PC-3 (cell line): ENCODE results near the gene HRH1. TPM values are rescaled to one million over a fixed set of nuclear protein-coding genes. Genes with fewer than 3 reads are reported as not detected.

Experiments
- ATAC-seq: fragments of 200-7000 bp; cut with Tn5 transposase; 2 replicates; pipeline ENCODE4 v1.9.1; 2020; ENCODE audit warnings: mild to moderate bottlenecking, moderate library complexity
- BruUV-seq: library from RNA; stranded (reverse); fragments of 400-500 nt; replicated peaks from 2 replicates; lab custom pipeline; 2021; lab: Mats Ljungman, UMichigan
- CTCF ChIA-PET: fragments of 300-600 bp; sonication (Branson Sonifier 250); formaldehyde crosslinking; loops from one replicate; lab custom pipeline; 2022; ENCODE audit warnings: antibody characterized with exemption; lab: Charles Lee
- POLR2A ChIA-PET: fragments of 300-600 bp; sonication (Branson Sonifier 250); formaldehyde crosslinking; loops from one replicate; lab custom pipeline; 2022; ENCODE audit warnings: antibody characterized with exemption; ENCODE audit not compliant: unreplicated experiment; lab: Charles Lee
- DNase-seq: peaks from one replicate; pipeline ENCODE4 v3.0.0-alpha.2; 2015
- H2AFZ ChIP-seq: fragments of 300-600 bp; sonication (generic); 2 replicates; pipeline ENCODE4 v1.6.0; 2016; ENCODE audit warnings: antibody characterized with exemption, low read length
- H3F3A ChIP-seq: fragments of 300-600 bp; sonication (generic); one replicate; pipeline ENCODE4 v1.6.0; 2017; ENCODE audit warnings: antibody characterized with exemption, low read length, control low read depth, mild to moderate bottlenecking; ENCODE audit not compliant: unreplicated experiment
- H3K27ac ChIP-seq: fragments of 300-600 bp; sonication (generic); 2 replicates; pipeline ENCODE4 v1.5.1; 2016; ENCODE audit warnings: mild to moderate bottlenecking, low read length
- H3K27me3 ChIP-seq: fragments of 300-600 bp; sonication (generic); 2 replicates; pipeline ENCODE4 v1.6.1; 2016; ENCODE audit warnings: low read length, mixed read lengths
- H3K36me3 ChIP-seq: fragments of 300-600 bp; sonication (generic); 2 replicates; pipeline ENCODE4 v1.6.1; 2016; ENCODE audit warnings: low read depth, mixed run types, low read length, mixed read lengths
- H3K4me1 ChIP-seq: fragments of 300-600 bp; sonication (generic); 2 replicates; pipeline ENCODE4 v1.5.1; 2016; ENCODE audit warnings: low read length; ENCODE audit not compliant: insufficient read depth
- H3K4me2 ChIP-seq: fragments of 300-600 bp; sonication (generic); 2 replicates; pipeline ENCODE4 v1.6.0; 2016; ENCODE audit warnings: low read length
- H3K4me3 ChIP-seq: fragments of 300-600 bp; sonication (generic); 2 replicates; pipeline ENCODE4 v1.5.1; 2016; ENCODE audit warnings: mild to moderate bottlenecking, low read length, mixed read lengths
- H3K79me2 ChIP-seq: fragments of 300-600 bp; sonication (generic); 2 replicates; pipeline ENCODE4 v1.6.1; 2017; ENCODE audit warnings: low read length, mixed read lengths
- H3K9ac ChIP-seq: fragments of 300-600 bp; sonication (generic); 2 replicates; pipeline ENCODE4 v1.6.0; 2016; ENCODE audit warnings: mild to moderate bottlenecking, low read length
- H3K9me2 ChIP-seq: fragments of 300-600 bp; sonication (generic); replicated peaks from 2 replicates; pipeline ENCODE4 v1.6.1; 2016; ENCODE audit warnings: mixed run types, low read length, mixed read lengths
- H3K9me3 ChIP-seq: fragments of 300-600 bp; sonication (generic); 2 replicates; pipeline ENCODE4 v1.6.1; 2016; ENCODE audit warnings: low read length, mixed read lengths
- H4K20me1 ChIP-seq: fragments of 300-600 bp; sonication (generic); 2 replicates; pipeline ENCODE4 v1.6.1; 2016; ENCODE audit warnings: low read length, mixed read lengths
- CTCF ChIP-seq: fragments of 300-600 bp; sonication (generic); conservative IDR thresholded peaks from 2 replicates; pipeline ENCODE4 v1.5.1; 2017; ENCODE audit warnings: antibody characterized with exemption, low read depth, mild to moderate bottlenecking, low read length
- EZH2 ChIP-seq: fragments of 300-600 bp; sonication (generic); IDR thresholded peaks from one replicate; pipeline ENCODE4 v1.6.1; 2017; ENCODE audit warnings: antibody characterized with exemption, mild to moderate bottlenecking, low read length; ENCODE audit not compliant: unreplicated experiment
- EZH2phosphoT487 ChIP-seq: fragments of 300-600 bp; sonication (generic); IDR thresholded peaks from 2 replicates; pipeline ENCODE4 v1.6.1; 2018; ENCODE audit warnings: mild to moderate bottlenecking, antibody characterized with exemption, low read length, borderline replicate concordance
- intact Hi-C: fragments of 100-400 bp; cut with micrococcal nuclease; formaldehyde crosslinking; loops from 2 replicates; pipeline ENCODE4 v1.9.0; 2023
- total RNA-seq: library from RNA; depleted of rRNA; stranded (reverse); fragments of >200 nt; gene quantifications from 2 replicates; pipeline ENCODE4 v1.2.3, GENCODE V29; 2014

HRH1 gene
- total RNA-seq, 1 experiment from 2014 or later, result 5.9 TPM

- Histone ChIP-seq H4K20me1 (no peaks in the 10 kb centered on the region), H3K9me2 (no peaks in the 10 kb centered on the region), H3K36me3 (no peaks in the 10 kb centered on the region), H3K4me2 (peak overlapping the region; percentile 83), H3K4me3 (peak overlapping the region; percentile 52), H3F3A (peaks cover 5% of the 10 kb centered on the region), H3K4me1 (peaks cover 41% of the 10 kb centered on the region), H3K9me3 (no peaks in the 10 kb centered on the region), H2AFZ (0 out of 2 replicates have a peak overlapping the region, but pooled peaks have one; percentile 19), H3K79me2 (no peaks in the 10 kb centered on the region), H3K9ac (peak overlapping the region; percentile 54), H3K27ac (peak overlapping the region; percentile 93), H3K27me3 (no peaks in the 10 kb centered on the region)
- DNase-seq (peak; percentile 85), ATAC-seq (peak; percentile 42)
- TF ChIP-seq EZH2, result no peak
- 0 out of 2 replicates have a peak, but pooled peaks have one; percentile 8 for TF ChIP-seq CTCF
- intact Hi-C loops, result no loop called here
- ChIA-PET CTCF (interaction anchor here (0.6 to 1.0 kb wide), 3 partner anchors 33 to 80 kb away, joined by 3 to 5 read pairs (median 4); no protein-coding TSS in a partner anchor), POLR2A (interaction anchor here (0.6 kb wide), 2 partner anchors 14 to 182 kb away, joined by 3 read pairs; partner anchors contain the start of gene HRH1)
- BruUV-seq, result no TSS peak
These were observed 14.1 kb upstream of the HRH1 start for GRCh38 chr3:11140030-11140712.

- TSS peak; percentile 21 for BruUV-seq
- H3K79me2 ChIP-seq, result no peaks in the 10 kb centered on the region
These were observed 13.6 kb upstream of the HRH1 start for GRCh38 chr3:11140713-11141104.

More at GRCh38 chr3:11140713-11141104, 13.6 kb upstream of the HRH1 start:
- DNase-seq, result no peak
- POLR2A ChIA-PET, result no interaction called here
- intact Hi-C loops, result no loop called here
- Histone ChIP-seq H3K9me3 (no peaks in the 10 kb centered on the region), H3K36me3 (no peaks in the 10 kb centered on the region), H2AFZ (no peak overlapping the region), H3K4me1 (peaks cover 47% of the 10 kb centered on the region), H3K27ac (peak overlapping the region; percentile 93), H4K20me1 (no peaks in the 10 kb centered on the region), H3K4me2 (peak overlapping the region; percentile 83), H3K9me2 (no peaks in the 10 kb centered on the region), H3F3A (peaks cover 5% of the 10 kb centered on the region), H3K27me3 (no peaks in the 10 kb centered on the region), H3K9ac (peak overlapping the region; percentile 54), H3K4me3 (peak overlapping the region; percentile 52)
- TF ChIP-seq CTCF (no peak), EZH2 (no peak), EZH2phosphoT487 (no peak)
- ATAC-seq, result no peak
- CTCF ChIA-PET, result interaction anchor here (0.6 kb wide), 1 partner anchor 32 kb away, joined by 5 read pairs; no protein-coding TSS in a partner anchor
